OCI-LY1 (cell line): ENCODE results near the gene CSK.

ENCODE experiments used
- EZH2 ChIP-seq: fragments of 200-600 bp; sonication (generic), shearing (Covaris generic); IDR thresholded peaks from 2 replicates; pipeline ENCODE4 v1.8.0; 2017; ENCODE audit warnings: borderline replicate concordance, mixed run types, mild to moderate bottlenecking, antibody characterized with exemption, low read length, moderate library complexity, mixed read lengths
- TF ChIP-seq, protein P1 (sequence below): fragments of 200-600 bp; sonication (generic), shearing (Covaris generic); IDR thresholded peaks from 2 replicates; pipeline ENCODE4 v1.5.1; 2017; ENCODE audit warnings: mild to moderate bottlenecking, antibody characterized with exemption, low read length, moderate library complexity, mixed read lengths

- TF ChIP-seq, protein P1, sequence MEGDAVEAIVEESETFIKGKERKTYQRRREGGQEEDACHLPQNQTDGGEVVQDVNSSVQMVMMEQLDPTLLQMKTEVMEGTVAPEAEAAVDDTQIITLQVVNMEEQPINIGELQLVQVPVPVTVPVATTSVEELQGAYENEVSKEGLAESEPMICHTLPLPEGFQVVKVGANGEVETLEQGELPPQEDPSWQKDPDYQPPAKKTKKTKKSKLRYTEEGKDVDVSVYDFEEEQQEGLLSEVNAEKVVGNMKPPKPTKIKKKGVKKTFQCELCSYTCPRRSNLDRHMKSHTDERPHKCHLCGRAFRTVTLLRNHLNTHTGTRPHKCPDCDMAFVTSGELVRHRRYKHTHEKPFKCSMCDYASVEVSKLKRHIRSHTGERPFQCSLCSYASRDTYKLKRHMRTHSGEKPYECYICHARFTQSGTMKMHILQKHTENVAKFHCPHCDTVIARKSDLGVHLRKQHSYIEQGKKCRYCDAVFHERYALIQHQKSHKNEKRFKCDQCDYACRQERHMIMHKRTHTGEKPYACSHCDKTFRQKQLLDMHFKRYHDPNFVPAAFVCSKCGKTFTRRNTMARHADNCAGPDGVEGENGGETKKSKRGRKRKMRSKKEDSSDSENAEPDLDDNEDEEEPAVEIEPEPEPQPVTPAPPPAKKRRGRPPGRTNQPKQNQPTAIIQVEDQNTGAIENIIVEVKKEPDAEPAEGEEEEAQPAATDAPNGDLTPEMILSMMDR = no peak
- TF ChIP-seq EZH2 = no peak
These were observed 6.7 kb upstream of the CSK start for GRCh38 chr15:74775132-74775562.
